ENCODE data around the gene OR2V1.

OR2V1 gene

GRCh38 chr5:181129601-181130000, 1.4 kb downstream of the OR2V1 start:
- TF ChIP-seq EZH2 (optimal IDR thresholded peaks at IDR 0.05; ENCODE audit: low read depth, low read length), result no peak
- no peak for TF ChIP-seq CTCF (IDR thresholded peaks at IDR 0.05; ENCODE audit: low read length)
- no peak for TF ChIP-seq EZH2phosphoT487 (IDR thresholded peaks at IDR 0.05; ENCODE audit: low read length)

DNA sequence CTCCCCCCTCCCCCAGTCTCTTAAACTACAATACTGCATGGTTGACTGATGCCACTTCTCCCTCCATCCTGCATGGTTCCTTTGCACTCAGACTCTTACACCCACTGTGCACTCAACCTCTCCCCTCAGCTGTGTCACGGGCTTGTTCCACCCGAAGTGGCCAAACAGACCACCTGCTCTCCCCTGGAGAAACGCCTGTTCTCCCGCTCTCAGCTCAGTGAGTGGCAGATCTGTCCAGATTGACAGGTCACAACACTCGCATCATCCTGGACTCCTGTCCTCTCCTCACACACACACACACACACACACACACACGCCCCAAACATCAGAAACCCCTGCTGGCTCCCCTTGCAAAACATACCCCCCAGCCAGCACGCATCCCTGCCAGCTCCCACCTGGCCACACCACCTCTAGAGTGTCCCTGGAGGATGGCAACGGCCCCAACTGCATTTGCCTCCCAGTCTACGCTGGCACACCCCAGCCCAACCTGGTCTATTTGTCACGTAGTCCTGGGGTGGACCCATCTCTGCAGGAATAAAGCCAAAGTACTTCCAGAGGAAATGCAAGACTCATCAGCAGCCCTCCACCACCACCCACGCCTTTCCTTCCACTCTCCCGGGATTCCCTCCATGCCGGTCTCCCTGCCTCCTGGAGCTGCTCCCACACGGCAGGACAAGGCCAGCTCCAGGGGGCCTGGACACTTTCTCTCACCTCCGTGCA, 2.9 kb downstream of the OR2V1 start:
- Histone ChIP-seq H3K27me3 (replicated peaks; ENCODE audit: insufficient read depth, low read length) (peaks cover 25% of the 10 kb centered on the region; the same call in 1 of the 2 replicates), H3K9me3 (replicated peaks; ENCODE audit: insufficient read depth, low read length) (no peaks in the 10 kb centered on the region), H4K20me1 (ENCODE audit: insufficient read depth, low read length) (no peaks in the 10 kb centered on the region), H3K27ac (ENCODE audit: low read length) (no peak overlapping the region), H3K9ac (ENCODE audit: low read length) (no peak overlapping the region), H2AFZ (ENCODE audit: low read length) (no peak overlapping the region), H3K79me2 (ENCODE audit: low read length) (no peaks in the 10 kb centered on the region), H3K4me3 (ENCODE audit: low read length) (no peak overlapping the region), H3K4me2 (ENCODE audit: low read depth, low read length) (no peak overlapping the region), H3F3A (ENCODE audit: insufficient read depth, low read length) (no peaks in the 10 kb centered on the region), H3K4me1 (ENCODE audit: low read length) (no peaks in the 10 kb centered on the region), H3K36me3 (replicated peaks; ENCODE audit: insufficient read depth, low read length) (no peaks in the 10 kb centered on the region), H3K9me2 (replicated peaks; ENCODE audit: insufficient read depth, low read length) (no peaks in the 10 kb centered on the region)
- TF ChIP-seq EZH2phosphoT487 (IDR thresholded peaks at IDR 0.05; ENCODE audit: low read length) (no peak), EZH2 (optimal IDR thresholded peaks at IDR 0.05; ENCODE audit: low read depth, low read length) (no peak), CTCF (IDR thresholded peaks at IDR 0.05; ENCODE audit: low read length) (no peak)
- no peak for DNase-seq

More at GRCh38 chr5:181129601-181130000, 1.4 kb downstream of the OR2V1 start:
- Histone ChIP-seq H3K36me3 (replicated peaks; ENCODE audit: insufficient read depth, low read length) (no peaks in the 10 kb centered on the region), H3K9ac (ENCODE audit: low read length) (no peak overlapping the region), H3K79me2 (ENCODE audit: low read length) (no peaks in the 10 kb centered on the region), H3K27ac (ENCODE audit: low read length) (no peak overlapping the region), H3K27me3 (replicated peaks; ENCODE audit: insufficient read depth, low read length) (peaks cover 25% of the 10 kb centered on the region; the same call in 1 of the 2 replicates), H3K4me2 (ENCODE audit: low read depth, low read length) (no peak overlapping the region), H3F3A (ENCODE audit: insufficient read depth, low read length) (no peaks in the 10 kb centered on the region), H4K20me1 (ENCODE audit: insufficient read depth, low read length) (no peaks in the 10 kb centered on the region), H2AFZ (ENCODE audit: low read length) (no peak overlapping the region), H3K9me2 (replicated peaks; ENCODE audit: insufficient read depth, low read length) (no peaks in the 10 kb centered on the region), H3K4me3 (ENCODE audit: low read length) (no peak overlapping the region), H3K4me1 (ENCODE audit: low read length) (0 out of 2 replicates have a peak, but pooled peaks cover 4% of the 10 kb centered on the region), H3K9me3 (replicated peaks; ENCODE audit: insufficient read depth, low read length) (no peaks in the 10 kb centered on the region)
- DNase-seq, result no peak

DNA sequence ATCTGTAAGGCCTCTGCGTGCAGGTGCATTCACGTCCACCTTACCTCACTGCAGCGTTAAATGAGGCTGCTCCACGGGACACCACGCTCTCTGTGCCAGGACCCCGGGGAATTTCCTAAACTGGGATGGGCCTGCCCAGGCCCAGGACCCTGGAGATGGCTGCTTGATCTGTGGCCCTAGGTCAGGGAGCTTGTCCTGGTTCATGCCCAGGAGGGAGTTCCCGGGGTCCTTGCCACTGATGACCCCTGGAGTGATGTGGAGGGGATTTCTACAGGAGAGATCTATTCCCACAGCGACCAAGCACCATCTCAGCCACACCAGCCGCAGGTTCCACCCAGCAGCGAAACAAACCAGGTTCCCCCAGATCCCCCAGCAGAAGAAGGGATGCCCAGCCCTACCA, 3.5 kb downstream of the OR2V1 start:
- no peaks in the 10 kb centered on the region for H3F3A ChIP-seq (ENCODE audit: insufficient read depth, low read length)

More for the DNA sequence above, 3.5 kb downstream of the OR2V1 start:
- H3K4me3 ChIP-seq (ENCODE audit: low read length), result no peak overlapping the region
- H3K79me2 ChIP-seq (ENCODE audit: low read length), result no peaks in the 10 kb centered on the region
- no peak overlapping the region for H3K9ac ChIP-seq (ENCODE audit: low read length)
- no peaks in the 10 kb centered on the region for H3K9me3 ChIP-seq (replicated peaks; ENCODE audit: insufficient read depth, low read length)
- H2AFZ ChIP-seq (ENCODE audit: low read length), result no peak overlapping the region
- no peaks in the 10 kb centered on the region for H4K20me1 ChIP-seq (ENCODE audit: insufficient read depth, low read length)
- H3K4me2 ChIP-seq (ENCODE audit: low read depth, low read length), result no peak overlapping the region
- TF ChIP-seq EZH2phosphoT487 (IDR thresholded peaks at IDR 0.05; ENCODE audit: low read length), result no peak
- TF ChIP-seq CTCF (IDR thresholded peaks at IDR 0.05; ENCODE audit: low read length), result no peak
- TF ChIP-seq EZH2 (optimal IDR thresholded peaks at IDR 0.05; ENCODE audit: low read depth, low read length), result no peak
- no peaks in the 10 kb centered on the region for H3K36me3 ChIP-seq (replicated peaks; ENCODE audit: insufficient read depth, low read length)
- peaks cover 28% of the 10 kb centered on the region; the same call in 1 of the 2 replicates for H3K27me3 ChIP-seq (replicated peaks; ENCODE audit: insufficient read depth, low read length)
- no peaks in the 10 kb centered on the region for H3K4me1 ChIP-seq (ENCODE audit: low read length)
- DNase-seq, result no peak
- H3K27ac ChIP-seq (ENCODE audit: low read length), result no peak overlapping the region
- no peaks in the 10 kb centered on the region for H3K9me2 ChIP-seq (replicated peaks; ENCODE audit: insufficient read depth, low read length)

All from MM.1S (cell line).